RWPE2 (cell line): ENCODE data around the gene GMDS.

ENCODE experiments used
- ATAC-seq: fragments of 200-7000 bp; cut with Tn5 transposase; 3 replicates; pipeline ENCODE4 v1.9.1; 2021; ENCODE audit warnings: low read depth
- DNase-seq: peaks from one replicate; pipeline ENCODE4 v3.0.0-alpha.2; 2020; ENCODE audit warnings: low spot score
- H3K27ac ChIP-seq: fragments of 450-650 bp; 2 replicates; pipeline ENCODE4 v1.5.1; 2017; ENCODE audit warnings: mild to moderate bottlenecking; ENCODE audit not compliant: poor library complexity, severe bottlenecking
- H3K27me3 ChIP-seq: fragments of 250-450 bp; sonication (Bioruptor Pico); 2 replicates; pipeline ENCODE4 v1.5.1; 2021; ENCODE audit warnings: mild to moderate bottlenecking, moderate library complexity; ENCODE audit not compliant: insufficient read depth, poor library complexity, severe bottlenecking
- H3K36me3 ChIP-seq: fragments of 250-450 bp; sonication (Bioruptor Pico); 2 replicates; pipeline ENCODE4 v1.5.1; 2020; ENCODE audit warnings: low read depth, mild to moderate bottlenecking, moderate library complexity
- H3K4me1 ChIP-seq: fragments of 250-450 bp; sonication (Bioruptor Pico); 2 replicates; pipeline ENCODE4 v1.5.1; 2021; ENCODE audit warnings: mild to moderate bottlenecking, moderate library complexity; ENCODE audit not compliant: insufficient read depth, poor library complexity, severe bottlenecking
- H3K4me3 ChIP-seq: fragments of 250-450 bp; sonication (Bioruptor Pico); 2 replicates; pipeline ENCODE4 v1.5.1; 2021; ENCODE audit warnings: mild to moderate bottlenecking, moderate library complexity; ENCODE audit not compliant: severe bottlenecking
- H3K9me3 ChIP-seq: fragments of 250-450 bp; sonication (Bioruptor Pico); 2 replicates; pipeline ENCODE4 v1.5.1; 2021; ENCODE audit warnings: mild to moderate bottlenecking, moderate library complexity; ENCODE audit not compliant: severe bottlenecking
- TF ChIP-seq, protein P1 (sequence below): fragments of 450-650 bp; IDR thresholded peaks from one replicate; pipeline ENCODE4 v1.5.1; 2017; ENCODE audit warnings: mild to moderate bottlenecking, moderate library complexity; ENCODE audit not compliant: poor library complexity, severe bottlenecking

GMDS gene

DNA sequence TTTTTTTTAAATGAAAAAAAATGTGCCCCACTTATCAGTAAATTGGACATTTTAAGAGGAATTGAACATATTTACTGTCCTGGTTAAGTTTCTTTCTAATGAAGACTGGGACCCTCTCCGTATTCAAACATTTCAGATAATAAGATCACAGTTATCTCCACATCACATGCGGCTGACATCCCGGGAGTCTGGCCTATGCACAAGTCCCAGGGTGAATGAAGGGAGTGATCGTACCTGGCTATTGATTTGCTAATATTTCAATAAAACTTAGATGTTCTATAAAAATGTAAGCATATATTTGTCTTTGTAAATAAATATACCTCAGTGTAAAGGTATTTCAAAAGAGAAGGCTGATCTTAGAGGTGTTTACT lies 577.6 kb downstream of the GMDS start:
- TF ChIP-seq, protein P1, sequence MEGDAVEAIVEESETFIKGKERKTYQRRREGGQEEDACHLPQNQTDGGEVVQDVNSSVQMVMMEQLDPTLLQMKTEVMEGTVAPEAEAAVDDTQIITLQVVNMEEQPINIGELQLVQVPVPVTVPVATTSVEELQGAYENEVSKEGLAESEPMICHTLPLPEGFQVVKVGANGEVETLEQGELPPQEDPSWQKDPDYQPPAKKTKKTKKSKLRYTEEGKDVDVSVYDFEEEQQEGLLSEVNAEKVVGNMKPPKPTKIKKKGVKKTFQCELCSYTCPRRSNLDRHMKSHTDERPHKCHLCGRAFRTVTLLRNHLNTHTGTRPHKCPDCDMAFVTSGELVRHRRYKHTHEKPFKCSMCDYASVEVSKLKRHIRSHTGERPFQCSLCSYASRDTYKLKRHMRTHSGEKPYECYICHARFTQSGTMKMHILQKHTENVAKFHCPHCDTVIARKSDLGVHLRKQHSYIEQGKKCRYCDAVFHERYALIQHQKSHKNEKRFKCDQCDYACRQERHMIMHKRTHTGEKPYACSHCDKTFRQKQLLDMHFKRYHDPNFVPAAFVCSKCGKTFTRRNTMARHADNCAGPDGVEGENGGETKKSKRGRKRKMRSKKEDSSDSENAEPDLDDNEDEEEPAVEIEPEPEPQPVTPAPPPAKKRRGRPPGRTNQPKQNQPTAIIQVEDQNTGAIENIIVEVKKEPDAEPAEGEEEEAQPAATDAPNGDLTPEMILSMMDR: no peak
- H3K9me3 ChIP-seq: no peaks in the 10 kb centered on the region
- no peak overlapping the region for H3K4me3 ChIP-seq
- no peaks in the 10 kb centered on the region for H3K27me3 ChIP-seq
- no peak overlapping the region for H3K27ac ChIP-seq
- ATAC-seq (no peak), DNase-seq (no peak)
- H3K4me1 ChIP-seq: peaks cover 7% of the 10 kb centered on the region
- H3K36me3 ChIP-seq: no peaks in the 10 kb centered on the region

DNA sequence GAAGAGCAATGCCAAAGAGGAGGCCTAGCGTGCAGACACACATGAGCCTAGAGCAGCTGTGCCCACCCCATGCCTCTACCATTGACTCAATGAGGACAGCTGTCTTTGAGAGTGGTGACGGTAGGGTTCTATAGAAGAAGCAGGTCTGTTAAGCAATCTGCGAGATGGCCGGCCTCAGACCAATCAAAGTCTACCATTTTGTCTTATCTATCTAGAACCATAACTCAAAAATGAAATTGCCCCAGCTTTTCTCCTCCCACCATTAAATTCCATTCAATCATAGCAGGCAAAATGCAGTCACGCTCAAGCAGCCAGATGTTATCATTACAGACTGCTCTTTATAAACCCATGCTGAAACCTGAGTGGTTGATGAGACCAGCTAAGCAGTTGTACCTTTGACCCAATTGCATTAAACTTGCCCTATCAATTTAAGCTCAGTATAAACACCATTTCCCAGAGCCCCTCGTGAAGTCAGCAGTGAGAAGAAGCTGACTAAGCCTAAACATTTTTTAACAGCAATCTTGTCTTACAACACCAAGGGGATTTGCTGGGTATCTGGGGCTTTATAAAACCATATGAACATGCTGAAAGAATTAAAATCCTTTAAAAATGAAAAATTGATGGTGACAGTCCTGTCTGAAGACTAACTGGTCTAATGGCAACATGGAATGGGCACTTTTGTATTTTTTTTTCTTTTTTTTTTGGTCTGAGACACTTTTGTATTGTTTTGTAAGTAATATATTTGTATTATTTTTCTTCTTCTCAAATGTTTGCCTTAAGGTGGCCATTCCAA lies 578.2 kb downstream of the GMDS start:
- no peaks in the 10 kb centered on the region for H3K9me3 ChIP-seq
- no peaks in the 10 kb centered on the region for H3K36me3 ChIP-seq
- no peak for DNase-seq
- H3K27ac ChIP-seq: no peak overlapping the region
- no peaks in the 10 kb centered on the region for H3K27me3 ChIP-seq
- TF ChIP-seq, protein P1: no peak
- H3K4me1 ChIP-seq: peaks cover 7% of the 10 kb centered on the region
- H3K4me3 ChIP-seq: no peak overlapping the region
- no peak for ATAC-seq

DNA sequence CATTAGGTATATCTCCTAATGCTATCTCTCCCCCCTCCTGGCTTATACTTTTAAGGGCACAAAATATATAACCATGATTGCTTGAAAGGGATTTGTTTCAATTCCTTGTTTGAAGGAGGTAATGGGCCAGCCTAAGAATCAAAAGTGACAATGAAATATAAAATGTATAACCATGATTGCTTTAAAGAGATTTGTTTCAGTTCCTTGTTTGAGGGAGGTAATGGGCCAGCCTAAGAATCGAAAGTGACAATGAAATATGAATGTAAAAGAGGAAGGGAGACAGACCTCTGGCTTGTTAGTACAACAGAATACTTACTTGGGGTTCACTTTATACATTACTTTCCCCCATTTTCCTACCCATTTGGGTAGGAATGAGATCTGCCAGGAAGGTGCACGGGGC lies 580.2 kb downstream of the GMDS start:
- Histone ChIP-seq H3K4me1 (no peaks in the 10 kb centered on the region), H3K4me3 (no peak overlapping the region), H3K27ac (no peak overlapping the region), H3K36me3 (no peaks in the 10 kb centered on the region), H3K27me3 (no peaks in the 10 kb centered on the region), H3K9me3 (no peaks in the 10 kb centered on the region)
- ATAC-seq (no peak), DNase-seq (no peak)
- TF ChIP-seq, protein P1: no peak

GRCh38 chr6:1664329-1664728 lies 581.1 kb downstream of the GMDS start:
- Histone ChIP-seq H3K36me3 (no peaks in the 10 kb centered on the region), H3K27ac (no peak overlapping the region), H3K4me3 (no peak overlapping the region), H3K9me3 (no peaks in the 10 kb centered on the region), H3K4me1 (no peaks in the 10 kb centered on the region), H3K27me3 (no peaks in the 10 kb centered on the region)
- ATAC-seq (no peak), DNase-seq (no peak)
- TF ChIP-seq, protein P1: no peak

- Histone ChIP-seq H3K27ac (no peak overlapping the region), H3K36me3 (no peaks in the 10 kb centered on the region), H3K27me3 (no peaks in the 10 kb centered on the region), H3K9me3 (no peaks in the 10 kb centered on the region), H3K4me3 (no peak overlapping the region), H3K4me1 (no peaks in the 10 kb centered on the region)
- ATAC-seq (no peak), DNase-seq (no peak)
- TF ChIP-seq, protein P1: no peak
Observed at GRCh38 chr6:1663511-1663910, 581.9 kb downstream of the GMDS start.
